HCT116 (cell line): ENCODE results near the gene MFSD6. TPM values are rescaled to one million over a fixed set of nuclear protein-coding genes. Genes with fewer than 3 reads are reported as not detected.

Experiments used
- ATAC-seq: fragments of 200-7000 bp; cut with Tn5 transposase; 2 replicates; pipeline ENCODE4 v1.9.1; 2020; ENCODE audit warnings: mild to moderate bottlenecking, moderate library complexity
- BruUV-seq: library from RNA; stranded (reverse); fragments of 400-500 nt; replicated peaks from 2 replicates; lab custom pipeline; 2021; lab: Mats Ljungman, UMichigan
- CTCF ChIA-PET: fragments of 300-600 bp; sonication (Branson Sonifier 250); formaldehyde crosslinking; loops from one replicate; lab custom pipeline; 2021; ENCODE audit warnings: antibody characterized with exemption; lab: Charles Lee
- POLR2A ChIA-PET: fragments of 300-600, 350-600 bp; sonication (Branson Sonifier 250); formaldehyde crosslinking; loops from one replicate; lab custom pipeline; 2021; ENCODE audit warnings: antibody characterized with exemption; lab: Charles Lee
- RAD21 ChIA-PET, 2 experiments: fragments of 300-600 bp; sonication (Branson Sonifier 250); formaldehyde crosslinking; loops; one replicate each; lab custom pipeline; 2023; ENCODE audit warnings: low total read pairs in 2 of 2; ENCODE audit not compliant: uncharacterized antibody in 2 of 2, unreplicated experiment in 2 of 2, low non-redundant PET in 1 of 2; lab: Charles Lee
- DNase-seq: peaks from one replicate; pipeline ENCODE4 v3.0.0-alpha.2; 2010; ENCODE audit warnings: low read depth, low spot score
- H2AFZ ChIP-seq: fragments of 200-600 bp; shearing (Covaris generic), sonication (generic); 2 replicates; pipeline ENCODE4 v1.6.1; 2017; ENCODE audit warnings: low read depth, mixed run types, mixed read lengths, antibody characterized with exemption, low read length; ENCODE audit not compliant: poor library complexity, severe bottlenecking
- H3K27ac ChIP-seq: 2 replicates; pipeline ENCODE4 v1.5.1; 2012; ENCODE audit warnings: low read depth, low read length
- H3K27me3 ChIP-seq: fragments of 200-600 bp; sonication (generic); 2 replicates; pipeline ENCODE4 v1.6.1; 2016; ENCODE audit warnings: mixed run types, low read length, mixed read lengths; ENCODE audit not compliant: insufficient read depth
- H3K36me3 ChIP-seq, 2 experiments: fragments of 200-500 bp in 1 of 2; fragments of 200-600 bp in 1 of 2; sonication (Bioruptor generic) in 1 of 2; sonication (generic) in 1 of 2; 2 replicates each; pipeline versions ENCODE4 v1.5.1 to v1.6.1; 2014 to 2016; ENCODE audit warnings: low read length in 2 of 2, inconsistent platforms in 1 of 2, mixed read lengths in 1 of 2, mixed run types in 1 of 2; ENCODE audit not compliant: insufficient read depth in 2 of 2, control insufficient read depth in 1 of 2
- H3K4me1 ChIP-seq, 2 experiments: fragments of 200-600 bp in 1 of 2; sonication (generic) in 1 of 2; 2 replicates each; pipeline versions ENCODE4 v1.5.1 to v1.6.1; 2012 to 2017; ENCODE audit warnings: low read length in 2 of 2, inconsistent platforms in 1 of 2, mild to moderate bottlenecking in 1 of 2, mixed read lengths in 1 of 2, mixed run types in 1 of 2, moderate library complexity in 1 of 2; ENCODE audit not compliant: insufficient read depth in 2 of 2, control insufficient read depth in 1 of 2
- H3K4me2 ChIP-seq: fragments of 200-600 bp; sonication (generic); 2 replicates; pipeline ENCODE4 v1.6.1; 2017; ENCODE audit warnings: mixed run types, low read length, mixed read lengths
- H3K4me3 ChIP-seq, 2 experiments: fragments of 200-600 bp in 1 of 2; sonication (generic) in 1 of 2; replicated peaks in 1 of 2; 2 replicates each; pipeline ENCODE4 v1.5.1; 2011 to 2016; ENCODE audit warnings: low read length in 2 of 2, control low read depth in 1 of 2, low read depth in 1 of 2, mild to moderate bottlenecking in 1 of 2, mixed read lengths in 1 of 2, mixed run types in 1 of 2
- H3K79me2 ChIP-seq: fragments of 200-600 bp; sonication (generic); 2 replicates; pipeline ENCODE4 v1.6.1; 2017; ENCODE audit warnings: mild to moderate bottlenecking, mixed run types, low read length, moderate library complexity, mixed read lengths; ENCODE audit not compliant: insufficient read depth
- H3K9ac ChIP-seq: fragments of 200-600 bp; sonication (generic); 2 replicates; pipeline ENCODE4 v1.6.1; 2016; ENCODE audit warnings: low read length, mixed read lengths
- H3K9me2 ChIP-seq: fragments of 200-600 bp; sonication (generic), shearing (Covaris generic); 2 replicates; pipeline ENCODE4 v1.6.1; 2017; ENCODE audit warnings: mixed run types, mild to moderate bottlenecking, moderate library complexity; ENCODE audit not compliant: insufficient read depth
- H3K9me3 ChIP-seq, 2 experiments: fragments of 200-500 bp in 1 of 2; fragments of 200-600 bp in 1 of 2; sonication (Bioruptor generic) in 1 of 2; sonication (generic) in 1 of 2; 2 replicates each; pipeline ENCODE4 v1.6.1; 2014 to 2017; ENCODE audit warnings: low read length in 2 of 2, mixed read lengths in 2 of 2, inconsistent platforms in 1 of 2, low read depth in 1 of 2, mild to moderate bottlenecking in 1 of 2, mixed run types in 1 of 2, moderate library complexity in 1 of 2; ENCODE audit not compliant: control insufficient read depth in 1 of 2, insufficient read depth in 1 of 2
- H4K20me1 ChIP-seq: fragments of 200-600 bp; sonication (generic), shearing (Covaris generic); 2 replicates; pipeline ENCODE4 v1.6.1; 2017; ENCODE audit warnings: mixed run types, mild to moderate bottlenecking, moderate library complexity; ENCODE audit not compliant: insufficient read depth
- CBX3 ChIP-seq: IDR thresholded peaks from 2 replicates; pipeline ENCODE4 v1.6.1; 2012; ENCODE audit warnings: low read depth
- EGR1 ChIP-seq: IDR thresholded peaks from 2 replicates; pipeline ENCODE4 v1.6.1; 2012; ENCODE audit warnings: low read depth
- EZH2 ChIP-seq: fragments of 200-600 bp; sonication (generic); IDR thresholded peaks from 2 replicates; pipeline ENCODE4 v1.6.1; 2017; ENCODE audit warnings: antibody characterized with exemption, mixed run types
- FOSL1 ChIP-seq: IDR thresholded peaks from 2 replicates; pipeline ENCODE4 v1.6.1; 2012; ENCODE audit warnings: low read depth
- JUND ChIP-seq: IDR thresholded peaks from 2 replicates; pipeline ENCODE4 v1.6.1; 2012
- POLR2A ChIP-seq: IDR thresholded peaks from 2 replicates; pipeline ENCODE4 v1.7.0; 2011; ENCODE audit warnings: borderline replicate concordance; ENCODE audit not compliant: insufficient read depth, insufficient read length; ENCODE audit errors: extremely low read depth
- intact Hi-C: fragments of 100-400 bp; cut with micrococcal nuclease; formaldehyde crosslinking; loops from 2 replicates; pipeline ENCODE4 v1.10.0; 2022
- total RNA-seq: library from RNA; stranded (reverse); gene quantifications from one replicate; pipeline ENCODE4 v1.2.1, GENCODE V29; 2021; ENCODE audit not compliant: unreplicated experiment
- TF ChIP-seq, protein P1 (sequence below), 3 experiments: fragments of 200-600 bp in 1 of 3; sonication (generic) in 1 of 3; IDR thresholded peaks in 2 of 3; conservative IDR thresholded peaks in 1 of 3; 2 replicates each; pipeline ENCODE4 v1.5.1; 2012 to 2017; ENCODE audit warnings: low read depth in 2 of 3, low read length in 2 of 3, antibody characterized with exemption in 1 of 3, borderline replicate concordance in 1 of 3, control low read depth in 1 of 3, mild to moderate bottlenecking in 1 of 3, mixed read lengths in 1 of 3, mixed run types in 1 of 3, moderate library complexity in 1 of 3; ENCODE audit not compliant: insufficient read depth in 1 of 3

Gene MFSD6
- total RNA-seq, 1 experiment from 2014 or later, result 18.6 TPM

DNA sequence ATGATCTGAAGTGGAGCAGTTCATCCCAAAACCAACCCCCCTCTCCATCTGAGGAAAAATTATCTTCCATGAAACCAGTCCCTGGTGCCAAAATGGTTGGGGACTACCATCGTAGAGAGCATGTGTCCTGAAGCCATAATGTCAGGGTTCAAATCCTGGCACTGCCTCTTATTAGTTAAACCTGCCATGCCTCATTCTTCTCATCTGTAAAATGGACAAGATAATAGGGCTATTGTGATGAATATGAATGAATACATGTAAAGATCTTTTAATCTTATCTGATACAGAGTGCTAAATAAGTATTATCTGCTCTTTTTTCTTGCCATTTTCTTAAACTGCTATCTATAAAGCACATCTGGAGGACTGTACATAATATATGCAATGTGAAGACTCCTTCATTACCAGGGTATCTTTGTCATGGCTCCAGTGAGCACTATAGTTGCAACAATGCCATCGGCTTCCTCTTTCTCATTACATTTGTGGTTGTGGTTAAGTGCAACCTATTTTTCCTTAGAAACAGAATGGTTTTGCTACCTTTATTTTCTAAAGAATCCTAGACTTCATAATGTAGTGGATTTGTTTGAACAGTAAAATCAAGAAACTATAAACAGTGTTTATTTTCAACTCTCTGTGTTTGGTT lies 27.0 kb downstream of the MFSD6 start:
- ATAC-seq (no peak), DNase-seq (no peak)
- H3K9me2 ChIP-seq, result no peaks in the 10 kb centered on the region
- RAD21 ChIA-PET, result no interaction called here
- POLR2A ChIA-PET, result no interaction called here
- TF ChIP-seq EZH2 (no peak), FOSL1 (no peak), POLR2A (no peak), JUND (no peak), CBX3 (no peak), EGR1 (no peak)
- TF ChIP-seq, protein P1, sequence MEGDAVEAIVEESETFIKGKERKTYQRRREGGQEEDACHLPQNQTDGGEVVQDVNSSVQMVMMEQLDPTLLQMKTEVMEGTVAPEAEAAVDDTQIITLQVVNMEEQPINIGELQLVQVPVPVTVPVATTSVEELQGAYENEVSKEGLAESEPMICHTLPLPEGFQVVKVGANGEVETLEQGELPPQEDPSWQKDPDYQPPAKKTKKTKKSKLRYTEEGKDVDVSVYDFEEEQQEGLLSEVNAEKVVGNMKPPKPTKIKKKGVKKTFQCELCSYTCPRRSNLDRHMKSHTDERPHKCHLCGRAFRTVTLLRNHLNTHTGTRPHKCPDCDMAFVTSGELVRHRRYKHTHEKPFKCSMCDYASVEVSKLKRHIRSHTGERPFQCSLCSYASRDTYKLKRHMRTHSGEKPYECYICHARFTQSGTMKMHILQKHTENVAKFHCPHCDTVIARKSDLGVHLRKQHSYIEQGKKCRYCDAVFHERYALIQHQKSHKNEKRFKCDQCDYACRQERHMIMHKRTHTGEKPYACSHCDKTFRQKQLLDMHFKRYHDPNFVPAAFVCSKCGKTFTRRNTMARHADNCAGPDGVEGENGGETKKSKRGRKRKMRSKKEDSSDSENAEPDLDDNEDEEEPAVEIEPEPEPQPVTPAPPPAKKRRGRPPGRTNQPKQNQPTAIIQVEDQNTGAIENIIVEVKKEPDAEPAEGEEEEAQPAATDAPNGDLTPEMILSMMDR (IDR thresholded peaks at IDR 0.05 in 2 of 3, conservative IDR thresholded peaks at IDR 0.05 in 1 of 3; ENCODE audit: borderline replicate concordance in 1 of 3, insufficient read depth in 1 of 3, low read depth in 2 of 3, low read length in 2 of 3), result no peak
- BruUV-seq, result no TSS peak
- no peak overlapping the region for H3K4me2 ChIP-seq
- no peak overlapping the region for H3K4me3 ChIP-seq
- H3K4me1 ChIP-seq, result no peaks in the 10 kb centered on the region
- CTCF ChIA-PET, result no interaction called here
- H2AFZ ChIP-seq, result no peak overlapping the region
- H4K20me1 ChIP-seq, result no peaks in the 10 kb centered on the region
- H3K9me3 ChIP-seq, result no peaks in the 10 kb centered on the region
- no peaks in the 10 kb centered on the region for H3K36me3 ChIP-seq
- H3K27me3 ChIP-seq, result no peaks in the 10 kb centered on the region
- H3K9ac ChIP-seq, result no peak overlapping the region
- intact Hi-C loops, result no loop called here
- no peaks in the 10 kb centered on the region for H3K79me2 ChIP-seq
- H3K27ac ChIP-seq, result no peak overlapping the region

DNA sequence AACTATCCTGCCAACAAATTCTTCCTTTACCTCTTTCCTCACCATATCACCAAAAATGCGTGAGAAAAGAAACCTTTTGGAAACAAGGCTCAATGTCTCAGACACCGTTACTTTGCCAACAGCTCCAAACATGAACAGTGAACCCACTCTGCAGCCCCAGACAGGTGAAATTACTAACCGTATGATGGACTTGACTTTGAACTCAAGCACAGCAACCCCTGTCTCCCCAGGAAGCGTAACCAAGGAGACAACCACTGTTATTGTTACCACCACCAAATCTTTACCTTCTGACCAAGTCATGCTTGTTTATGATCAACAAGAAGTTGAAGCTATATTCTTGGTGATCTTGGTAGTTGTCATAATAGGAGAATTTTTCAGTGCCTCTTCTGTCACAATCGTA lies 28.4 kb downstream of the MFSD6 start:
- Histone ChIP-seq H3K27me3 (no peaks in the 10 kb centered on the region), H3K36me3 (no peaks in the 10 kb centered on the region), H3K79me2 (no peaks in the 10 kb centered on the region), H3K9me2 (no peaks in the 10 kb centered on the region), H3K27ac (no peak overlapping the region), H3K4me1 (no peaks in the 10 kb centered on the region), H3K9me3 (no peaks in the 10 kb centered on the region), H3K9ac (no peak overlapping the region), H4K20me1 (no peaks in the 10 kb centered on the region), H3K4me2 (no peak overlapping the region), H2AFZ (no peak overlapping the region), H3K4me3 (no peak overlapping the region)
- ChIA-PET CTCF (no interaction called here), RAD21 (no interaction called here), POLR2A (no interaction called here)
- DNase-seq (no peak), ATAC-seq (no peak)
- no peak for TF ChIP-seq JUND
- BruUV-seq, result TSS peak; percentile 56
- intact Hi-C loops, result no loop called here
